Psoas muscle (tissue), 8 donors: ENCODE results near the gene CFAP99. TPM values are rescaled to one million over a fixed set of nuclear protein-coding genes. Genes with fewer than 3 reads are reported as not detected.

Source experiments
- ATAC-seq, 4 donors: fragments of 200-7000 bp; cut with Tn5 transposase; one replicate each; pipeline ENCODE4 v1.9.1; 2020; ENCODE audit warnings: moderate library complexity in 3 of 4, mild to moderate bottlenecking in 2 of 4
- DNase-seq, 2 donors: peaks; one replicate each; pipeline ENCODE4 v3.0.0-alpha.2; 2020
- H3K27ac ChIP-seq: fragments of 200-600 bp; one replicate; pipeline ENCODE4 v1.8.0; 2022
- H3K27me3 ChIP-seq, 3 donors: fragments of 200-600 bp in 1 of 3; one replicate each; pipeline versions ENCODE4 v1.6.1 to v1.8.0; 2013 to 2022; ENCODE audit warnings: low read length in 2 of 3, mild to moderate bottlenecking in 2 of 3, moderate library complexity in 1 of 3; ENCODE audit not compliant: insufficient read depth in 3 of 3
- H3K36me3 ChIP-seq, 2 donors: fragments of 200-600 bp in 1 of 2; one replicate each; pipeline versions ENCODE4 v1.6.1 to v1.8.0; 2013 to 2022; ENCODE audit warnings: low read depth in 1 of 2, mild to moderate bottlenecking in 1 of 2, moderate library complexity in 1 of 2; ENCODE audit not compliant: insufficient read depth in 1 of 2
- H3K4me1 ChIP-seq: fragments of 200-600 bp; one replicate; pipeline ENCODE4 v1.8.0; 2022
- H3K4me3 ChIP-seq: fragments of 200-600 bp; one replicate; pipeline ENCODE4 v1.8.0; 2022; ENCODE audit warnings: mild to moderate bottlenecking
- H3K9me3 ChIP-seq: fragments of 200-600 bp; one replicate; pipeline ENCODE4 v1.8.0; 2022
- CTCF ChIP-seq: fragments of 200-600 bp; IDR thresholded peaks from one replicate; pipeline ENCODE4 v1.8.0; 2022; ENCODE audit warnings: antibody characterized with exemption
- WGBS, 3 donors: extraction: QIAGEN DNeasy Blood & Tissue Kit; methylation state at CpG; one replicate each; pipeline versions ENCODE4 v1.1.6 to v1.1.7; 2013; 5-methylcytosine and 5-hydroxymethylcytosine counted together
- intact Hi-C, 2 donors: fragments of 100-400 bp; cut with DNase I; formaldehyde crosslinking; loops; one replicate each; pipeline versions ENCODE4 v1.11.0 to v1.14.2; 2022
- polyA plus RNA-seq, 3 donors: library from polyadenylated mRNA; stranded (reverse); fragments of 200-250 nt; gene quantifications; one replicate each; pipeline ENCODE4 v1.2.3, GENCODE V29; 2013
- total RNA-seq, 4 donors: library from RNA; stranded (reverse); fragmentation: NEBNext Ultra II Directional in 2 of 4; extraction: Animal tissue kit (Norgen Biotek cat#: 25700) in 2 of 4; gene quantifications; one replicate each; pipeline versions ENCODE4 v1.2.1 to v1.2.4, GENCODE V29; 2021 to 2023
- donor health status: healthy with polysubstance abuse.
- donor health status: DM: no; HTN: no; CAD: no; lungs with moderate emphysema.
- donor health status: Bipolar disorder and iron deficiency.
- donor health status: healthy.
- donor health status: DM: yes; HTN: yes; CAD: no.
- donor health status: DM: no; HTN: no; CAD: no.
- donor health status: DM: no; HTN: no; CAD: no.
- donor health status: DM: yes; HTN: yes; CAD: no.

Gene CFAP99
- total and polyA plus RNA-seq, 7 donors: 0.03 TPM; not detected in 5

GRCh38 chr4:2441393-2442174, 22.8 kb downstream of the CFAP99 start:
- intact Hi-C loops: loop anchor here (2.0 to 5.0 kb wide), 2 partner anchors 221 to 224 kb away; no protein-coding TSS in a partner anchor

GRCh38 chr4:2442175-2442993, 23.6 kb downstream of the CFAP99 start:
- intact Hi-C loops: loop anchor here (2.0 to 5.0 kb wide), 2 partner anchors 222 to 225 kb away; no protein-coding TSS in a partner anchor
- H3K4me3 ChIP-seq: no peak overlapping the region
- no peaks in the 10 kb centered on the region for H3K9me3 ChIP-seq
- H3K27ac ChIP-seq: no peak overlapping the region
- peak in 1 of 2 donors; percentile 34 for DNase-seq
- WGBS, 3 donors: 67 to 72% (median 70%) methylated on average over 17 to 20 of the region's 20 CpGs
- no peak for TF ChIP-seq CTCF
- H3K36me3 ChIP-seq: no peaks in the 10 kb centered on the region
- H3K4me1 ChIP-seq: no peaks in the 10 kb centered on the region
- H3K27me3 ChIP-seq: no peaks in the 10 kb centered on the region
- ATAC-seq: no peak

More at GRCh38 chr4:2441393-2442174, 22.8 kb downstream of the CFAP99 start:
- Histone ChIP-seq H3K27ac (no peak overlapping the region), H3K9me3 (no peaks in the 10 kb centered on the region), H3K4me1 (no peaks in the 10 kb centered on the region), H3K27me3 (no peaks in the 10 kb centered on the region), H3K36me3 (no peaks in the 10 kb centered on the region), H3K4me3 (no peak overlapping the region)
- peak; percentile 66 for TF ChIP-seq CTCF
- DNase-seq (peak; percentile 50 to 63), ATAC-seq (peak; percentile 67 to 90 (median 82))
- 48 to 50% (median 49%) methylated on average over 13 to 14 of the region's 14 CpGs for WGBS, 3 donors

GRCh38 chr4:2443061-2443730, 24.4 kb downstream of the CFAP99 start:
- Histone ChIP-seq H3K27me3 (no peaks in the 10 kb centered on the region), H3K36me3 (no peaks in the 10 kb centered on the region), H3K27ac (no peak overlapping the region), H3K4me1 (no peaks in the 10 kb centered on the region), H3K4me3 (no peak overlapping the region), H3K9me3 (no peaks in the 10 kb centered on the region)
- 78 to 86% (median 82%) methylated on average over 19 to 20 of the region's 20 CpGs for WGBS, 3 donors
- ATAC-seq: no peak
- TF ChIP-seq CTCF: no peak
- DNase-seq: no peak
- intact Hi-C loops: loop anchor here (2.0 to 5.0 kb wide), 2 partner anchors 222 to 226 kb away; no protein-coding TSS in a partner anchor

GRCh38 chr4:2443956-2444740, 25.4 kb downstream of the CFAP99 start:
- intact Hi-C loops: loop anchor here (2.0 to 5.0 kb wide), 2 partner anchors 223 to 227 kb away; no protein-coding TSS in a partner anchor
- Histone ChIP-seq H3K4me3 (no peak overlapping the region), H3K27ac (no peak overlapping the region), H3K4me1 (no peaks in the 10 kb centered on the region), H3K27me3 (no peaks in the 10 kb centered on the region), H3K36me3 (no peaks in the 10 kb centered on the region), H3K9me3 (no peaks in the 10 kb centered on the region)
- 89 to 94% (median 90%) methylated on average over 7 of the region's 7 CpGs for WGBS, 3 donors
- no peak for TF ChIP-seq CTCF
- no peak for DNase-seq
- no peak for ATAC-seq
